Right atrium auricular region (tissue), 2 donors: Measurements from ENCODE around the gene CEP112. TPM values are rescaled to one million over a fixed set of nuclear protein-coding genes. Genes with fewer than 3 reads are reported as not detected.
"Not testable (repeated sequence)": the region's sequence is repeated elsewhere in the genome, so short reads cannot be mapped to it uniquely, and the experiment has no call there.

Experiments used
- DNase-seq: peaks from one replicate; pipeline ENCODE4 v3.0.0-alpha.2; 2019; ENCODE audit warnings: low spot score
- H3K27ac ChIP-seq, 2 donors: fragments of 200-600 bp; sonication (generic); 1 replicate in 1 of 2; 2 replicates in 1 of 2; pipeline ENCODE4 v1.5.1; 2016 to 2019
- H3K27me3 ChIP-seq, 2 donors: fragments of 200-600 bp; sonication (generic); one replicate each; pipeline versions ENCODE4 v1.5.1 to v1.6.0; 2017 to 2019
- H3K36me3 ChIP-seq: fragments of 200-600 bp; sonication (generic); one replicate; pipeline ENCODE4 v1.5.1; 2016
- H3K4me1 ChIP-seq, 2 donors: fragments of 200-600 bp; sonication (generic); one replicate each; pipeline versions ENCODE4 v1.5.1 to v1.6.0; 2017 to 2019
- H3K4me3 ChIP-seq, 2 donors: fragments of 200-600 bp; sonication (generic); 1 replicate in 1 of 2; 2 replicates in 1 of 2; pipeline ENCODE4 v1.5.1; 2017 to 2019; ENCODE audit warnings: mild to moderate bottlenecking in 1 of 2, moderate library complexity in 1 of 2
- H3K9me3 ChIP-seq, 2 donors: fragments of 200-600 bp; sonication (generic); one replicate each; pipeline ENCODE4 v1.5.1; 2019
- total RNA-seq, 2 donors: library from RNA; depleted of rRNA; stranded (reverse); fragments of >200 nt; gene quantifications; one replicate each; pipeline ENCODE4 v1.1.0, GENCODE V29; 2016
- TF ChIP-seq, protein P1 (sequence below), 2 donors: fragments of 200-600 bp; sonication (generic); IDR thresholded peaks; one replicate each; pipeline ENCODE4 v1.5.1; 2019; ENCODE audit warnings: antibody characterized with exemption in 2 of 2

CEP112 gene
- total RNA-seq, 2 donors from 2014 or later: 8.1 to 11.2 TPM

DNA sequence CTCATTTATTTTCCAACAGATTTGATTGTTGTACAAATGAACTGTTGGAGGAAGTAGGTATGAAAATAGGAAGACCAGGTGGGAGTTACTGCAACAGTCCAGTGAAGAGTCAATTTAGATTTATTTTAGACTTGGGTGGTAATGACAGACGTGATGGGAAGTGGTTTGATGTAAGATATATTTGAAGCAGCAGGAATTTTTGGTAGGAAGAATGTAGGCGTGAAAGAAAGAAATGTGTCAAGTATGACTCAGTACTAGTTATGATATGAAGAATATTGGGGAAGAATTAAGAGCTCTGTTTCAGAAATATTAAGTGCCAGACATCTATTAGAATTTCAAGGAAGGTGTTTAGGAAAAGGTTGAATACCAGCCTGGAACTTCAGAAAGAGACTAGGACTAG, 382.6 kb downstream of the CEP112 start:
- H3K4me1 ChIP-seq: no peaks in the 10 kb centered on the region
- H3K27me3 ChIP-seq: no peaks in the 10 kb centered on the region
- no peaks in the 10 kb centered on the region for H3K36me3 ChIP-seq
- H3K4me3 ChIP-seq: no peak overlapping the region
- no peak for DNase-seq
- TF ChIP-seq, protein P1, sequence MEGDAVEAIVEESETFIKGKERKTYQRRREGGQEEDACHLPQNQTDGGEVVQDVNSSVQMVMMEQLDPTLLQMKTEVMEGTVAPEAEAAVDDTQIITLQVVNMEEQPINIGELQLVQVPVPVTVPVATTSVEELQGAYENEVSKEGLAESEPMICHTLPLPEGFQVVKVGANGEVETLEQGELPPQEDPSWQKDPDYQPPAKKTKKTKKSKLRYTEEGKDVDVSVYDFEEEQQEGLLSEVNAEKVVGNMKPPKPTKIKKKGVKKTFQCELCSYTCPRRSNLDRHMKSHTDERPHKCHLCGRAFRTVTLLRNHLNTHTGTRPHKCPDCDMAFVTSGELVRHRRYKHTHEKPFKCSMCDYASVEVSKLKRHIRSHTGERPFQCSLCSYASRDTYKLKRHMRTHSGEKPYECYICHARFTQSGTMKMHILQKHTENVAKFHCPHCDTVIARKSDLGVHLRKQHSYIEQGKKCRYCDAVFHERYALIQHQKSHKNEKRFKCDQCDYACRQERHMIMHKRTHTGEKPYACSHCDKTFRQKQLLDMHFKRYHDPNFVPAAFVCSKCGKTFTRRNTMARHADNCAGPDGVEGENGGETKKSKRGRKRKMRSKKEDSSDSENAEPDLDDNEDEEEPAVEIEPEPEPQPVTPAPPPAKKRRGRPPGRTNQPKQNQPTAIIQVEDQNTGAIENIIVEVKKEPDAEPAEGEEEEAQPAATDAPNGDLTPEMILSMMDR (IDR thresholded peaks at IDR 0.05): no peak
- H3K9me3 ChIP-seq: no peaks in the 10 kb centered on the region
- H3K27ac ChIP-seq: no peak overlapping the region

DNA sequence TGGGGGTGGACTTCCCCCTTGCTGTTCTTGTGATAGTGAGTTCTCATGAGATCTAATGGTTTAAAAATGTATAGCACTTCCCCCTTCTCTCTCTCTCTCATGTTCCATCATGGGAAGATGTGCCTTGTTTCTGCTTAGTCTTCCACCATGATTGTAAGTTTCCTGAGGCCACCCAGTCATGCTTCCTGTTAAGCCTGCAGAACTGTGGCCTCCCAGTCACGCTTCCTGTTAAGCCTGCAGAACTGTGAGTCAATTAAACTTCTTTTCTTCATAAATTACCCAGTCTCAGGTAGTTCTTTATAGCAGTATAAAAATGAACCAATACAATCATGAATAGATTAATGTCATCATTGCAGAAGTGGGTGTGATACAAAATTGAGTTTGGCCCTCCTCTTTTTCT, 383.4 kb downstream of the CEP112 start:
- not testable (repeated sequence) for DNase-seq, H3K27me3 ChIP-seq, H3K4me3 ChIP-seq

DNA sequence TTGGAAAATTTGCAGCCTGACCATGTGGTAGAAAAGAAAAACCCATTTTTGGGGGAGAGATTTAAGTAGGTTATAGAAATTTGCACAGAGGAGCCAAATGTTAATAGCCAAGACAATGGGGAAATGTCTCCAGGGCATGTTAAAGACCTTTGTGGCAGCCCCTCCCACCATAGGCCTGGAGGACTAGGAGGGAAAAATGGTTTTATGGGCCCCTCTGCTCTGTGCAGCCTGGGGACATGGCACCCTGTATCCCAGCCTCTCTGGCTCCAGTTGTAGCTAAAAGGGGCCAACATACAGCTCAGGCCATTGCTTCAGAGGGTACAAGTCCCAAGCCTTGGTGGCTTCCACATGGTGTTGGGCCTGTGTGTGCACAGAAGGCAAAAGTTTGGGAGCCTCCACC, 384.6 kb downstream of the CEP112 start:
- Histone ChIP-seq H3K27me3 (no peaks in the 10 kb centered on the region), H3K4me3 (no peak overlapping the region), H3K9me3 (peaks cover 0 to 4% of the 10 kb centered on the region in 2 donors), H3K27ac (no peak overlapping the region), H3K4me1 (no peaks in the 10 kb centered on the region), H3K36me3 (no peaks in the 10 kb centered on the region)
- no peak for DNase-seq
- TF ChIP-seq, protein P1 (IDR thresholded peaks at IDR 0.05): no peak

More for the DNA sequence above, 383.4 kb downstream of the CEP112 start:
- not testable (repeated sequence) for H3K27ac ChIP-seq, H3K9me3 ChIP-seq, H3K4me1 ChIP-seq, H3K36me3 ChIP-seq

DNA sequence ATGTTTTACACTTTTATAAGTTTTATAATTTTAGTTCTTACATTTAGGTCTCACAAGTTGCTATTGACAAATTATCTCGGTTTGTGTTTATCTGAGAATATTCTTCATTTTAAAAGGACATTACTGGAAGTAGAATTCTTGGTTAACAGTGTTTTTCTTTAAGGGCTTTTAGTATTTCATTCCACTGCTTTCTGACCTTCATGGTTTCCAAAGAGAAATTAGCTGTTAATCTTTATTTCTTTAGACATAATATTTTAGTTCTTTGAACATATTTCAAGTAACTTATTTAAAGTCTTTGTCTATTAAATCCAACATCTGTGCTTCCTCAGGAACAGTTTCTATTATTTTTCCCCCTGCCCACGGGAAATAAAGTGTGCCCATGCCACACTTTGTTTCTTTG, 390.4 kb downstream of the CEP112 start:
- H3K27me3 ChIP-seq: no peaks in the 10 kb centered on the region
- no peak for DNase-seq
- TF ChIP-seq, protein P1 (IDR thresholded peaks at IDR 0.05): no peak
- H3K4me1 ChIP-seq: no peaks in the 10 kb centered on the region
- no peak overlapping the region for H3K4me3 ChIP-seq
- peaks cover 0 to 14% of the 10 kb centered on the region in 2 donors for H3K9me3 ChIP-seq
- H3K27ac ChIP-seq: no peak overlapping the region
- no peaks in the 10 kb centered on the region for H3K36me3 ChIP-seq

DNA sequence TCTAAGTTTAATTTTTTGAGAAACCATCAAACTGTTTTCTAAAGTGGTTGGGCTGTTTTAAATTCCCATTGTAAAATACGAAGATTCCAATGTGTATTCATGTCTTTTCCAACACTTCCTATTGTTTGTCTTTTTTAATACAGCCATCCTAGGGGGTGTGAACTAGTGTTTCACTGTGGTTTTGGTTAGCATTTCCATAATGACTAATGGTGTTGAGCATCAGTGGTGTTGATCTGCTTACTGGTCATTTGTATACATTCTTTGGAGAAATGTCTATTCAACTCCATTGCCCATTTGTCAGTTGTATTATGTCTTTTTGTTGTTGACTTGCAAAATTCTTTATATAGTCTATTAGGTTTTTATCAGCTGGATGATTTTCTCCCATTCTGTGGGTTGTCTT, 391.3 kb downstream of the CEP112 start:
- no peak overlapping the region for H3K27ac ChIP-seq
- no peaks in the 10 kb centered on the region for H3K27me3 ChIP-seq
- DNase-seq: no peak
- H3K36me3 ChIP-seq: no peaks in the 10 kb centered on the region
- no peak overlapping the region for H3K4me3 ChIP-seq
- peaks cover 0 to 14% of the 10 kb centered on the region in 2 donors for H3K9me3 ChIP-seq
- TF ChIP-seq, protein P1 (IDR thresholded peaks at IDR 0.05): no peak
- no peaks in the 10 kb centered on the region for H3K4me1 ChIP-seq

DNA sequence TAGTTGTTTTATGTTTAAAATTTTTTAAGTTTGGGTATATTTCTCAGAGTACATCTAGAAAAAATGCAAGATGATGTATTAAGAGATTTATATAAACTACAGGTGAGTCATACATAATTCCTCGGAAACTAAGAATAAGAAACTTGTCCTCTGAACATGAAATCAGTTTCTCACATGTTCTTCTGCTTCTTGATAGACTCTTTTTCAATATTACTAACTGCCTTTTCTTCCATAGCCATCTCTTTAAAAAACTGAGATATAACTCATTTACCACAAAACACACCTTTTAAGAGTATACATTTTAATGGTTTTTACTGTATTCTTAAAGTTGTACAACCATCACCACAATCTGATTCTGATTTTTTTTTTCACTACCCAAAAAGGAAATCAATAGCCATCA, 392.1 kb downstream of the CEP112 start:
- DNase-seq: no peak
- no peak overlapping the region for H3K27ac ChIP-seq
- no peak overlapping the region for H3K4me3 ChIP-seq
- peaks cover 0 to 14% of the 10 kb centered on the region in 2 donors for H3K9me3 ChIP-seq
- no peaks in the 10 kb centered on the region for H3K4me1 ChIP-seq
- TF ChIP-seq, protein P1 (IDR thresholded peaks at IDR 0.05): no peak
- H3K27me3 ChIP-seq: no peaks in the 10 kb centered on the region
- H3K36me3 ChIP-seq: no peaks in the 10 kb centered on the region
